GM03348 (cell line): ENCODE data around the gene CBX2.
A peak's percentile ranks its signal among the peaks of the same experiment; 100 is the strongest.

Experiments
- DNase-seq: peaks from one replicate; pipeline ENCODE4 v3.0.0; 2012; ENCODE audit warnings: low spot score

The CBX2 gene

DNA sequence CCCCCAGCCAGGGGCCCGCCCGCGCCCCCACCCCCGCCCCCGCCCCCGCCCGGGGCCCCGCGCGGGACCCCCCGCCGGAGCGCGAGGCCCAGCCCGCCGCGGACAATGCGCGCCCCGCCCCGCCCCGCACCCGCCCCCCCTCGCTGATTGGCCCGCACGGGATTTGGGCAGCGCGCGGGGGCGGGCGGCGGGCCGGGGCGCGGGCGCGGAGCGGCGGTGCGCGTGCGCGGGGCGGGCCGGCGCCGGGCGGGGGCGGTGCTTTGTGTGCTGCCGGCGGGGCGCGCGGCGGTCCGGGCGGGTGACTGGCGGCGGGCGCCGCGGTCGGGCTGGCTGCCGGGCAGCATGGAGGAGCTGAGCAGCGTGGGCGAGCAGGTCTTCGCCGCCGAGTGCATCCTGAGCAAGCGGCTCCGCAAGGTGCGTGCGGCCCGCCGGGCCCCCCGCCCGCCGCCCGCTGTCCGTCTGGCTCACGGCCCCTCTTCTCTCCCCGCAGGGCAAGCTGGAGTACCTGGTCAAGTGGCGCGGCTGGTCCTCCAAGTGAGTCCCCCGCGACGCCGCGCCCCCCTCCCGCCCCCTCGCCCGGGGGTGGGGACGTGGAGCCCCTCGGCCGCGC, at the start of gene CBX2:
TSS of gene CBX2 (plus strand) at position 255 of the 610 bp plus-strand sequence. CDS start at position 343, 88 bp downstream.
- DNase-seq = peak; percentile 99

DNA sequence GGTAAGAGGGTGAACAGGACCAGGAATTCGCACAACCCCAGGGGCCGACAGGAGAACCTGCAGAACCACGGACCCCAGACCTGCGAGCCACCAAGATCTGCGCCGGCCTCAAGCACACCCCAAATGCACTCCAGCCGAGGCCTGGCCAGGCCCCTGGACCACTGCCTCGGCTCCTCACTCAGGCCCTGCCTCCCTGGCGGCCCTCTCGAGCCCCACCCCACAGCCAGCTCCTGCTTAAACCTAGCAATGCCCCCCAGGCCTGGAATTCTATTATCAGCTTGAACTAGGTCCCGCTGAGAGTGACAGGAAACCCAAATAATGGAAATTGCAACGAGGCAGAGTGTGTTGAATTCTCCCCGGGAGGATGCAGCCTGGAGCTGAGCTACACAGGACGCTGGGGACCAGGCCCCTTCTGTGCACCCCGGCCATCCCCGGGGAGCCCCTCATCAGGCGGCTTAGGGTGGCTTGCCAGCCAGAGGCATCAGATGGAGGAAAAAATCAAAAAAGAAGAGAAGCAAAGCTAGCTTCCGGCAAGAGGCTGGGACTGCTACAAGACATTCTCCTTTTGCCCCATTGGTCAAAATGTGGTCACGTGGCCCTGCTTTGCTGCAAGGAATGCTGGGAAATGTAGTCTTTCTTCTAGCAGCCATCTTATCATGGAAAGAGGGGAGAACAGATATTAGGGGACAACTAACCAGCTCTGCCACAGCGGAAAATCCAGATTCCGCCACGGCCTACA, 49.6 kb upstream of the CBX2 start:
- DNase-seq = peak; percentile 97

DNA sequence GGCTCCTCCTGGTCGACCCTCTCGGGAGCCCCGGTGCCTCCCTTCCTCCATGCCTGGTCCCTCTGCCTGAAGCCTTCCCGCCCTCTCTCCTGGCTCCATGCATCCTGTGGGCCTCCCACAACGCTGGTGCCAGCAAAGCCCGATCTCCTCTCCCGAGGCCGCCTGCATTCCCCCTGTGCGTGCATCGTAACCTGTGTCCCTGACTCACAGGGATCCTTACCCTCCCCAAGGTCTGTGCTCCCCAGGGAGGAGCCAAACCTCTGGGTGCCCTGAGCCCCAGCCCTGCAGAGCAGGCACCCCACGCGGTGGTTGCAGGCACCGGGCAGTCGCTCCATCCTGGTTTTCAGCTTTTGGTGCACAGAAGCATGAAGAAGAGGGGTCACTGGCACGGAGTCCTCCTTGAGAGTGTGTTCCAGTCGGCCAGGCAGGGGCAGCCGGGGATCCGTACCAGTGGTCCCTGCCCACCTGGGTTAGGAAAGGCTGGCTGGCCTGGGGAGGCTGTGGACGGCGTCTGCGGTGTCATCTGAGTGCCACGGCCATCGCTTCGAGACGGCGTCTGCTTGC, 49.0 kb upstream of the CBX2 start:
- no peak for DNase-seq

DNA sequence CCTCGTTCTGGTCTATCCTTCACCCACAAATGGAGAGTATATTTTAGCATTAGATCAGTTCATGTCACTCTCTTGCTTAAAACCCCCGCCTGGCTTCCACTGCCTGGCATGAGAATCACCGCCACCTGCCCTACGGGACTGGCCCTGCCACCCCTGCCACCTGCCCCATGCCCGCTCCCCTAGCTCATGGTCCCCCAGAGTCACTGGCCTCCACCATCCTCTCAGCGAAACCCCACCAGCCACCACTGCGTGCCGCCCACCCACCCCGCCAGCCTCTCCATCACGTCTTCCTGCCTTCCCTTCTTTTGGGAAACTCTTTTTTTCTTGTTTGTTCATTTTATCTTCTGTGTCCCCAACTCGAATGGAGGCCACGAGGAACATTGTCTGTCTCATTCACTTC, 48.2 kb upstream of the CBX2 start:
- no peak for DNase-seq

DNA sequence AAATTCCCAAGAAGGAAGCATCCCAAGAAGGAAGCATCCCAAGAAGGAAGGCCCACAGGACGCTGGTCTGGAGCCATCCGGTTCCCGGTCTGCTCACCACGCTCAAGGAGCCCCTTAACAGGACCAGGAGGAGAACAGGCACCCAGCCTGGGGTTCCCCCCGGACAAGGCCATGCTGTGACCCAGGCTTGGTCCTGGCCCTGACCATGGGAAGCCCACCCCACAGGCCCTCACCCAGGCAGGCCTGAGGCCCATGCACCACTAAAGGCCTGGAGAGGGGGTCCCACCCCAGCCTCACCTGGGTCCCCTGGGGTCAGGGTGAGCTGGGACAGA, 47.5 kb upstream of the CBX2 start:
- DNase-seq = no peak

DNA sequence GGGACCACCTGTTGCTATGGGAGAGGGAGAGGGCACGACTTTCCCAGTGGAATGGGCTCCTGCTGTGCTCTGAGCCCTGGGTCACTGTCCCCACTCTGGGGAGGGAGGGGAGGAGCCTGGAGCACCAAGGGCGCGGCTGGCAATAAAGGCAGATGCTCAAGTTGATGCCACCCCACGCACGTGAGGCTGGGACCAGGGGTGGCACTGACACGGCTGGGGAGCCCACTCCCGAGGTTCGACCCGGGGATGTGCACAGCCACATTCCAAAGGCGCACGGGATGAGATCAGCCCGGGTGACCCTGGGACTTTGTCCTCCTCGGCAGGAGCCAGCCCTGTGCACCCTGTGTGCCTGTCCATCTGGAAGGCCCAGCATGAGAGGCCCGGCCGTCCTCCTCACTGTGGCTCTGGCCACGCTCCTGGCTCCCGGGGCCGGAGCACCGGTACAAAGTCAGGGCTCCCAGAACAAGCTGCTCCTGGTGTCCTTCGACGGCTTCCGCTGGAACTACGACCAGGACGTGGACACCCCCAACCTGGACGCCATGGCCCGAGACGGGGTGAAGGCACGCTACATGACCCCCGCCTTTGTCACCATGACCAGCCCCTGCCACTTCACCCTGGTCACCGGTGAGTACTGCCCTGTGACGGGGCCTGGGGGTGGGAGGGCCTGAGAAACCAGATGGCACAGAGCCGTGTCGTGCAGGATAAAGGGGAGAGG, 47.0 kb upstream of the CBX2 start, which contains the start of gene ENPP7:
TSS of gene ENPP7 (plus strand) at position 175 of the 715 bp plus-strand sequence. CDS start at position 372, 197 bp downstream.
- no peak for DNase-seq

DNA sequence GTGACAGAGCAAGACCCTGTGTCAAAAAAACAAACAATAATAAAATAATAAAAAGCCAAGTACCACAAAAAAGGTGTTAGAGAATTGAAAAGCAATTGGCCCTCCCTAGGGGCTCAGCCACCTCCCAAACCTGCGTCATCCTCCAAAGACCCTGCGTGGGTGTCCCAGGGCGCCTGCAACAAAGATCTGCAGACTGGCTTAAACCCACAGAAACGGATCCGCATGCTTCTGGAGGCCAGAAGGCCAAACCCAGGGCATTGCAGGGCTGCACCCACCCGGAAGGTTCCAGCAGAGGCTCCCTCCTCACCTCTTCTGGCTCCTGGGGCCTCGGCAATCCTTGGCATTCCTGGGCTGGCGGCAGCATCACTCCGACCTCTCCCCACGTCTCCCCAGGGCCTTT, 45.7 kb upstream of the CBX2 start:
- no peak for DNase-seq

DNA sequence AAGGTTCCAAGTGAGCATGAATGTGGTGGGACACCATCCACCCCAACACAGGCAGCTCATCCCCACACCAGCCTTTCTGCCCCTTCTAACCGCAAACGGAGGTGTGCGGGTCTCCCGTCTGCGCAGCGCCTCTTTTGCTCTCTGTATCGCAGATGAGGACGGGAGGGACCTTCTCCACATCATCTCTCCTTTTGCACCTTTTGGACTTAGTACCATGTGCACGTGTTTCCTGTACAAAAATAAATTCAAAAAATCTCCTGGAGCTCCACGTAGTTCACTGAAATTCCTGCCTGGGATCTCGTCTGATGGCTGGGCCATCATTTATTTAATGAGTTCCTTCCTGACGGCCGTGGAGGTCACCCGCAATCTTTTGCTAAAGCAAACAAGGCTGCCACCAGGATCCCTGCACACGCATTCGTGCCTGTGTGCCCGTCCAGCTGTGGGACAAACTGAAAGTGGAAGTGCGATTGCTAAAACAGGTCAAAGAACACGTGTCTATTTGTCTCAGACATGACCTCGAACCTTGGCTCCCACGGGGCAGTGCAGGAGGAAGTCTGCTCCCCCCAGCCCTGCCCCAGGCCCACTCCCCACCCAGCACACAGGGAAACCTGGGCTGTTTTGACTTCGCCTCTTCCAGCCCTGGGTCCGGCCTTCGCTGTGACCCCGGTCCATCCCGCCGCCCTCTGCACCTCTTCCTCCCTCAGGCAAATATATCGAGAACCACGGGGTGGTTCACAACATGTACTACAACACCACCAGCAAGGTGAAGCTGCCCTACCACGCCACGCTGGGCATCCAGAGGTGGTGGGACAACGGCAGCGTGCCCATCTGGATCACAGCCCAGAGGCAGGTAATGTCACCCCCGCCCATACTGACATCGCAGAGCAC, 44.9 kb upstream of the CBX2 start:
- DNase-seq = no peak

DNA sequence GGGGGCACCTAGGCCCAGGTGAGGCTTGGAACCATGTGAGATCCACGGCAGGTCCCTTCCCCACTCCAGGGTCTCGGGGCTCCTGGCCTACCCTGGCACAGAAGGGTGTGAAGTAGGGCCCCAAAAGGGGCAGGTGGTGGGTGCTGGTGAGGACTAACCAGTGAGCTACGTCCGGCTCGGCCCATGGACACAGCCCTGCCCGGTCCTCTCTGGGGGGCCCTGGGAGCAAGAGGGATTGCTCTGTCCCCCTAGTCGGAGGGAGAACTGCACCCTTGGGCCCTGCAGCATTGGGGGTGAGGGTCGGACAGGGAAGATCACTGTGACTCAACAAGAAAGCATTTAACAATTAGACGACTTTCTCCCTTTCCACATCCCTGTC, 44.3 kb upstream of the CBX2 start:
- DNase-seq = no peak

DNA sequence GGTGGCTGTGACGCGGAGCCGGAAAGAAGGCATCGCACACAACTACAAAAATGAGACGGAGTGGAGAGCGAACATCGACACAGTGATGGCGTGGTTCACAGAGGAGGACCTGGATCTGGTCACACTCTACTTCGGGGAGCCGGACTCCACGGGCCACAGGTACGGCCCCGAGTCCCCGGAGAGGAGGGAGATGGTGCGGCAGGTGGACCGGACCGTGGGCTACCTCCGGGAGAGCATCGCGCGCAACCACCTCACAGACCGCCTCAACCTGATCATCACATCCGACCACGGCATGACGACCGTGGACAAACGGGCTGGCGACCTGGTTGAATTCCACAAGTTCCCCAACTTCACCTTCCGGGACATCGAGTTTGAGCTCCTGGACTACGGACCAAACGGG, 42.9 kb upstream of the CBX2 start:
- DNase-seq = no peak

DNA sequence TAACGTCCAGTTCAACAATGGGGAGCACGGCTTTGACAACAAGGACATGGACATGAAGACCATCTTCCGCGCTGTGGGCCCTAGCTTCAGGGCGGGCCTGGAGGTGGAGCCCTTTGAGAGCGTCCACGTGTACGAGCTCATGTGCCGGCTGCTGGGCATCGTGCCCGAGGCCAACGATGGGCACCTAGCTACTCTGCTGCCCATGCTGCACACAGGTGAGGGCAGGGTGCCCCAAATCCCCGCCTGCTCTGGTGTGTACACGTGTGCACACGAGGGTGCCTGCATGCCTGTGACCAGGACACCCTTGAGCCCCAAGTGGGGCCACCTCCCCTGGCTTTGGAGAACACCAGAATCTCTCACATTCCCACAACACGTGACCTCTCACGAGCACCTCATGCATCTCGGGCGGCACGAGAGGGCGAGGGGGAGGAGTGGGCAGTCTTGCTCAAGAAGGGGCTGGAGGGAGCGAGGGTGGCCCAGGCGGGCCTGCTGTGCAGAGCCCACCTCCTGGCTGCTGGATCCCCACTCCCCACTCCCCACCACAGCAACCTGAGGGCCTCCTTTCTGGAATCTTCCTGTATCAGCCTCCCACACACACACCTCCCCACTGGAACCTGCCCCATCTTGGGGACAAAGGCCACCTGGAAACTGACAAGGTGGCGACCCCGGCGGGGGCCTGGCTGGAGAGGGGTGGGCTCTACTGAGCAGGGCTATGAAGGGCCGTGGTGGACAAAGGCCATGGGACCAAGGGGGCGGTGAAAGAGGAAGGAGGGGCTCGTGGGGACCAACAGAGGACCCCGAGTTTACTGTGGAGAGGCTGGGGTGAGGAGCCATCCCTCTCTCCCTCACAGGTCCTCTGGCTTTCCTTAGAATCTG, 40.7 kb upstream of the CBX2 start:
- no peak for DNase-seq

DNA sequence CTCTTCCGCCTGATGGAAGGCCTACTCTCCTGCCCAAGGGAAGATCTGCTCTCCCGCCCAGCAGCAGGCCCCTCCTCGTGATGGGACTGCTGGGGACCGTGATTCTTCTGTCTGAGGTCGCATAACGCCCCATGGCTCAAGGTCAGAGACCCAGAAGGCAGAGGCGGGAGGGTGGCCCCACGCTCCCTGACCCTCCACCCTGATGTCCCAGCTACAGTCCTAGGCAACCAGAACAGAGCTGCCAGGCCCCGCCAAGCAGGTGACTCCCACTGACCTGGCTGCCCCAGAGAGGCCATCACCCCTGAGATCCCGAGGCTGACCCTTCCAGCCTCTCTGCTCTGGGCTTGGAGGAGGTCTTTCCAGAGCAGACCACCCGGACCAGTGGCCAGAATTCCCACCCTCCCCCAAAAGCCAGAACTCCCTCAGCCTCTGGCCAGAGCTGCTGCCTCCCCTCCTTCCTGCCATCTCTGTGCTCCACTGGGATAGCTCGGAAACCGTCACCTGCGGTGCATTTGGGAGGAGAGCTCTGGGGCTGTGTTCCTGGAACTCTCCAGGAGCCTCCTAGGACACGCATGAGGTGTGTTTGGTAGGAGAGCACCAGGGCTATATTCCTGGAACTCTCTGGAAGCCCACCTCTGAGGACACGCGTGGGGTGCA, 39.9 kb upstream of the CBX2 start:
- no peak for DNase-seq

DNA sequence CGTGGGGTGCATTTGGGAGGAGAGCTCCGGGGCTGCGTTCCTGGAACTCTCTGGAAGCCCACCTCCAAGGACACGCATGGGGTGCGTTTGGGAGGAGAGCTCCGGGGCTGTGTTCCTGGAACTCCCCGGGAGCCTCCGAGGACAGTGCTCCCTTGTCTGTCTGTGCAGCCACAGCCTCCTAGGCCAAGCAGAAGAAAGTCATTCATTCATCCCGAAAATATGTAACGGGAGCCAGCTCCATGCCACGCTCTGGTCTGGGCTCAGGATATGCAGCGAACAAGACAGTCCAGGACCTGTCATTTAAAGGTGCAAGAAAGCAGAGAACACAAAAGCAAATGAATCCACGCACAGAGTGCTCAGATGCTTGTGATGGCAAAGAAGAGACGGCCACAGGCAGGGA, 39.3 kb upstream of the CBX2 start:
- DNase-seq = no peak

DNA sequence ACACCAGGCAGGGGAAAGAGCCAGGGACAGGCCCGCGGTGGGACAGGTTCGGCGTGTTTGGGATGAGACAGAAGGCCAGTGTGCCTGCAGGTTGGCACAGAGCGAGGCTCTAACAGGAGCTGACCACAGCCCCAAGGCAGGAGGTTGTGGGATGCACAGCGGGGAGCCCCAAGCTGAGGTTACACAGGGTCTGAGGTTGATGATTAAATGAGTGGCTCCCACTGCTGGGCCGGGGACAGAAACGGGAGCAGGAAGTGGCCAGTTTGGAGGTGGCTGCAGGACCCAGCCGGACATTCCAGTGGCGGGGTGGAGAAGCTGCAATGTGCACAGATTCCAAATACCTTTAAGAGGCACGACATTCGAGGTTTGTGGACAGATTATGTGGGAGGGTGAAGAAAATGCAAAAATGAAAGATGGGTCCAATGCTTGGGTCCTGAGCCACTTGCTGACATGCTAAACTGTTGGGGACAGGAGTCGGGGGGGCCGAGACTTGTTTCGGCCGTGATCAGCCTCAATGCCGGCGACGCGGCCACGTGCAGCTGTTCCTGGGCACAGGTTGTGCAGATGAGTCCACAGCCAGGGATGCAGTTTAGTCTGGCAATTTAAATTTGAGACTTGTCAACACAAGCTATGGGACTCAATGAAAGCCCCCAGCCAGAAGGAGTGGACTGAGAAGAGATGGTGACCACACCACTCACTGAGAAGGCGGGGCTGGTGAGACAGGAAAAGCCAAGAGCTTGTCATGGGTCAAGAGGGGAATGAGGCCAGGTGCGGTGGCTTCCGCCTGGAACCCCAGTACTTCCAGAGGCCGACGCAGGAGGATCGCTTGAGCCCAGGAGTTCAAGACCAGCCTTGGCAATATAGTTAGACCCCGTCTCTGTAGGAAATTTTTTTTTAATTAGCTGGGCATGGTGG, 38.5 kb upstream of the CBX2 start:
- no peak for DNase-seq

DNA sequence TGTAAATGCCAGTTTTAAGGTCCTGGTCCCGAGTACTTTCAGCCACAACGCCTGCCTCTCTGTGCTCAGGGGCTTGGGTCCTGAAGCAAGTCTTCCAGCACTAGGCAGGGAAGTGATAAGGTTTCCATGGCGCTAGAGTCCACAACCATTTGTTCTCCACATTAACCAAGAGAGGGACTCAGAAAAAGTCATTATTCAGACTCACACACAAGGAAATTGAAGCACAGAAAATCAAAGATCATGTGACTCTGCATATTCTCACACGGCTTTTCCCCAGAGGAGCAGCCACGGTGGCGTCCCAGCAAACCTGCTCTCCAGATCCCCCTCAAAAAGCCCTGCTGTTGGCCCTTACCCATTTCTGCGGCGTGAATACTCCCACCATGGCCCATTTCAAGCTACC, 37.5 kb upstream of the CBX2 start:
- DNase-seq = no peak

DNA sequence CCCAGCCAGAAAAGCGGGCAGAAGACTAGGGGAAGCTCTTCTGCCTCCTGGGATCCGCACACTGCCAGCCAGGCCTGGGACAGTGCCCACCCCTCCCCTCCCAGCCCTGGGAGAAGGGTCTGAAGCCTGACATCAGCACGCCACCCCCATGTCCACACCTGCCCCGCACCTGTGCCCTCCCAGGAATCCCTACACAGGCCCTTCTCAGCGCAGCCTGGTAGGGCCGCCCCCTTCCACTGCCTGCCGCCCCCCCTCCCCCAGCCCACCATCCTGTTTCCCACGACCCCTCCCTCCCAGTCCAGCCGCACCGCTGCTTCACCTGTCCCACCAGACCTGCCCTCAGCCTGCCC, 36.6 kb upstream of the CBX2 start:
- no peak for DNase-seq

DNA sequence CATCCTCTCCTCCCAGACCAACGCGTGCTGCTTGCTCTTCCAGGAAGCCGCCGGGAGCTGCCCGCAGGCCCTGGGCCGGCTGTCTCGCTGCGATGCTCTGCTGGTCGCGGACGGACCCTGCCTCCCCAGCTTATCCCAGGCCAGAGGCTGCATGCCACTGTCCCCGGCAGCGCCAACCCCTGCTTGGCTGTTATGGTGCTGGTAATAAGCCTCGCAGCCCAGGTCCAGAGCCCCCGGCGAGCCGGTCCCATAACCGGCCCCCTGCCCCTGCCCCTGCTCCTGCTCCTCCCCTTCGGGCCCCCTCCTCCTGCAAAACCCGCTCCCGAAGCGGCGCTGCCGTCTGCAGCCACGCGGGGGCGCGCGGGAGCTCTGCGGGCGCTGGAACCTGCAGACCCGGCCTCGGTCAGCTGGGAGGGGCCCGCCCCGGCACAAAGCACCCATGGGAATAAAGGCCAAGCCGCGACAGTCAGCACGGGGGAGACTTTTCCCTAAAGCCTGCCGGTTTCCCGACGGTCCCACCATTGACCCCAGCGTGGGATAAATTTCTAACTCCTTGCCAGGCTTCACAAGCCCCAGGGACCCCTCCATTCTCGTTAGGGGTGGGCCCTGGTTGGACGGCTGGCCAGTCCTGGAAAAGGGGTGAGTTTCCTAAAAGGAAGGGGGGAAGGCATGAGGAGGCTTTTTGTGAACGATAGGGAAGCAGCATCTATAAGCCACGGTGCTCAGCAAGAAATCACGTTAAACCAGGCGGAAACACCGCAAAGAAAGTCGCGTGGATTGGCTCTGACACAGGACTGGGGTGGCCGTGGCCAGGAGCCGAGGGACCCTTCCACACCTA, 36.0 kb upstream of the CBX2 start:
- DNase-seq = peak; percentile 91

DNA sequence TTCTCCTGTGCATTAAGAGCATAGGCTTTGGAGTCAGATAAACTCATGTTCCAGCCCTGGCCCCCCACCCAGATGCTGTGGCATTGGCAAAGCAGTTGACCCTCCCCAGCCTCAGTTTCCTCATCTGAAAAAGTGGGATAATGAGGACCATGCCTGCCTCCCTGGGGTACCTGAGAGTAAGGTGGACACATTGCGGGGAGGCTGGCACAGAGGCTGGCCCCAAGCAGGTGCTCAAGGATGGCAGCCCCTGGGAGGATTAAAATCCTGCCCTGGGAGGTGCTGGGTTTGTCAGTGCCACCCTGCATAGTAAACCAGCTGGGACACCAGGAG, 35.4 kb upstream of the CBX2 start:
- DNase-seq = no peak
